Ishikawa (cell line): ENCODE measurements around the gene YIPF2.
A peak's percentile ranks its signal among the peaks of the same experiment; 100 is the strongest.

ENCODE experiments used
- CEBPB ChIP-seq: IDR thresholded peaks from 2 replicates; pipeline ENCODE4 v1.6.1; 2012
- CREB1 ChIP-seq: IDR thresholded peaks from 2 replicates; pipeline ENCODE4 v1.6.1; 2012; ENCODE audit warnings: low read depth
- EGR1 ChIP-seq: IDR thresholded peaks from 2 replicates; pipeline ENCODE4 v1.6.1; 2012
- EP300 ChIP-seq: IDR thresholded peaks from 2 replicates; pipeline ENCODE4 v1.6.1; 2012; ENCODE audit warnings: borderline replicate concordance
- FOXM1 ChIP-seq: IDR thresholded peaks from 2 replicates; pipeline ENCODE4 v1.6.1; 2012; ENCODE audit warnings: low read depth, borderline replicate concordance
- NFIC ChIP-seq: IDR thresholded peaks from 2 replicates; pipeline ENCODE4 v1.6.1; 2012
- RAD21 ChIP-seq: IDR thresholded peaks from 2 replicates; pipeline ENCODE4 v1.6.1; 2012; ENCODE audit warnings: low read depth
- TAF1 ChIP-seq: IDR thresholded peaks from 2 replicates; pipeline ENCODE4 v1.6.1; 2012; ENCODE audit warnings: low read depth, mild to moderate bottlenecking
- TCF12 ChIP-seq: IDR thresholded peaks from 2 replicates; pipeline ENCODE4 v1.6.1; 2012; ENCODE audit warnings: low read depth
- TEAD4 ChIP-seq: IDR thresholded peaks from 2 replicates; pipeline ENCODE4 v1.6.1; 2012
- YY1 ChIP-seq: IDR thresholded peaks from 2 replicates; pipeline ENCODE4 v1.6.1; 2012; ENCODE audit warnings: low read depth
- ZBTB7A ChIP-seq: IDR thresholded peaks from 2 replicates; pipeline ENCODE4 v1.6.1; 2012; ENCODE audit warnings: low read depth
- TF ChIP-seq, protein P1 (sequence below): IDR thresholded peaks from 2 replicates; pipeline ENCODE4 v1.6.1; 2012
- TF ChIP-seq, protein P2 (sequence below): IDR thresholded peaks from 2 replicates; pipeline ENCODE4 v1.6.1; 2012; ENCODE audit warnings: low read depth, mild to moderate bottlenecking
- TF ChIP-seq, protein P3 (sequence below): IDR thresholded peaks from 2 replicates; pipeline ENCODE4 v1.6.1; 2012

Gene YIPF2

DNA sequence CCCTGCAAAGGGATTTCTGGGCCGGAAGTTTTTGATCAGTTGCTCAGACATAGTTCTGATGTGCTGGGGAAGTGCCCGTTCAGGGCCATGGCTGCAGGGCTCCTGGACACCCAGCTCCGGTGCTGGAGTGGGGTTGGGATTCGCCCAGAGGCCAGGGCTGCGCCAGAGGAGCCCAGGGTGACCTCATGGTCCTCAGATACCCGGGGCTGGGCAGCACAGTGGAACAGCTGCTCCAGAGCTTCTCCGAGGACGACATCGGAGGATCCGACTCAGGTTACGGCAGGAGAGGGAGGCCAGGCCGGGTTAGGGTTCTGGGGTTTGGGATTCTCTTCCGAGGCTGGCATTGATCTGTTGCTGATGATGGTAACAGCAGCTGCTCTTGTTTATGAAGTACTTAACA is 36.2 kb downstream of the YIPF2 start:
- TF ChIP-seq NFIC (no peak), TCF12 (no peak), CEBPB (no peak), YY1 (no peak), ZBTB7A (no peak; the same call in 1 of the 2 replicates), FOXM1 (no peak), EP300 (no peak), TEAD4 (no peak), RAD21 (no peak), TAF1 (no peak), CREB1 (no peak), EGR1 (no peak)
- TF ChIP-seq, protein P1, sequence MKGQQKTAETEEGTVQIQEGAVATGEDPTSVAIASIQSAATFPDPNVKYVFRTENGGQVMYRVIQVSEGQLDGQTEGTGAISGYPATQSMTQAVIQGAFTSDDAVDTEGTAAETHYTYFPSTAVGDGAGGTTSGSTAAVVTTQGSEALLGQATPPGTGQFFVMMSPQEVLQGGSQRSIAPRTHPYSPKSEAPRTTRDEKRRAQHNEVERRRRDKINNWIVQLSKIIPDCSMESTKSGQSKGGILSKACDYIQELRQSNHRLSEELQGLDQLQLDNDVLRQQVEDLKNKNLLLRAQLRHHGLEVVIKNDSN = no peak
- TF ChIP-seq, protein P2, sequence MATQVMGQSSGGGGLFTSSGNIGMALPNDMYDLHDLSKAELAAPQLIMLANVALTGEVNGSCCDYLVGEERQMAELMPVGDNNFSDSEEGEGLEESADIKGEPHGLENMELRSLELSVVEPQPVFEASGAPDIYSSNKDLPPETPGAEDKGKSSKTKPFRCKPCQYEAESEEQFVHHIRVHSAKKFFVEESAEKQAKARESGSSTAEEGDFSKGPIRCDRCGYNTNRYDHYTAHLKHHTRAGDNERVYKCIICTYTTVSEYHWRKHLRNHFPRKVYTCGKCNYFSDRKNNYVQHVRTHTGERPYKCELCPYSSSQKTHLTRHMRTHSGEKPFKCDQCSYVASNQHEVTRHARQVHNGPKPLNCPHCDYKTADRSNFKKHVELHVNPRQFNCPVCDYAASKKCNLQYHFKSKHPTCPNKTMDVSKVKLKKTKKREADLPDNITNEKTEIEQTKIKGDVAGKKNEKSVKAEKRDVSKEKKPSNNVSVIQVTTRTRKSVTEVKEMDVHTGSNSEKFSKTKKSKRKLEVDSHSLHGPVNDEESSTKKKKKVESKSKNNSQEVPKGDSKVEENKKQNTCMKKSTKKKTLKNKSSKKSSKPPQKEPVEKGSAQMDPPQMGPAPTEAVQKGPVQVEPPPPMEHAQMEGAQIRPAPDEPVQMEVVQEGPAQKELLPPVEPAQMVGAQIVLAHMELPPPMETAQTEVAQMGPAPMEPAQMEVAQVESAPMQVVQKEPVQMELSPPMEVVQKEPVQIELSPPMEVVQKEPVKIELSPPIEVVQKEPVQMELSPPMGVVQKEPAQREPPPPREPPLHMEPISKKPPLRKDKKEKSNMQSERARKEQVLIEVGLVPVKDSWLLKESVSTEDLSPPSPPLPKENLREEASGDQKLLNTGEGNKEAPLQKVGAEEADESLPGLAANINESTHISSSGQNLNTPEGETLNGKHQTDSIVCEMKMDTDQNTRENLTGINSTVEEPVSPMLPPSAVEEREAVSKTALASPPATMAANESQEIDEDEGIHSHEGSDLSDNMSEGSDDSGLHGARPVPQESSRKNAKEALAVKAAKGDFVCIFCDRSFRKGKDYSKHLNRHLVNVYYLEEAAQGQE = no peak
- TF ChIP-seq, protein P3, sequence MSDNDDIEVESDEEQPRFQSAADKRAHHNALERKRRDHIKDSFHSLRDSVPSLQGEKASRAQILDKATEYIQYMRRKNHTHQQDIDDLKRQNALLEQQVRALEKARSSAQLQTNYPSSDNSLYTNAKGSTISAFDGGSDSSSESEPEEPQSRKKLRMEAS = no peak

DNA sequence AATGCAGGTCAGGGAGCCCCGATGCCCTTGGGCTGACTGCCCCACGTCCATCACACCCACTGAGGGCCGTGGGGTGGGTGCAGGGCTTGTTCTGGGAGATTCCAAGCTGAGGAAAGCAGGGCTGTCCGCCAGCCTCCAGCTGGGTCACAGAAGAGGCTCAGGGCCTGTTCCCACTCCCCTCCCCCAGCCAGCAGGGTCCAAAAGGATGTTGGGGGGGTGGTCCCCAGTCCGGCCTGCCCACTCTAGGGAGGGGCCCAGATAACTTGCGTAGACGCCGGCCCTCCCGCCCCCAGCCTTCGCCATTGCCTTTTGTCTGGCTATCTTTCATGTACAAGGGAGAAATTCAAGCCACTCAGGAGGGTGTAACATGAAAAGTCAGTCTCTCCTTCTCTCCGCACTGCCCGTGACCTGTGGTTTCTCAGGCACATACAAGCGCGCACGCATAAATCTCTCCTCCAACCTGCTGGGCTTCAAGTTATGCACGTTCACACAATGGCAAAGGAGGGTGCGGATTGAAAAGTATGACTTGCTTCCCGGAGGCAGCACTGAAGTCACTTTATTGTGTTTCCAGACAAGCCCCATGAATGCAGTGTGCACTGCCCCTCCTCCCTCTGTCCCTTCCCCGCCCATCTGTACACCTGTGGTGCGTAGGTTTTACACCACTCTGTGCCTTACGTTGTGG is 36.9 kb downstream of the YIPF2 start:
- TF ChIP-seq CREB1 (no peak), TAF1 (no peak; the same call in 1 of the 2 replicates), EP300 (peak; percentile 75; the same call in 1 of the 2 replicates), CEBPB (peak; percentile 19; the same call in 1 of the 2 replicates), TCF12 (peak; percentile 84), EGR1 (no peak; the same call in 1 of the 2 replicates), TEAD4 (peak; percentile 65), RAD21 (no peak), ZBTB7A (peak; percentile 46; the same call in 1 of the 2 replicates), YY1 (no peak), NFIC (peak; percentile 38), FOXM1 (0 out of 2 replicates have a peak, but pooled peaks have one; percentile 29)
- TF ChIP-seq, protein P2 = no peak
- TF ChIP-seq, protein P3 = peak; percentile 86
- TF ChIP-seq, protein P1 = peak; percentile 5; the same call in 1 of the 2 replicates

DNA sequence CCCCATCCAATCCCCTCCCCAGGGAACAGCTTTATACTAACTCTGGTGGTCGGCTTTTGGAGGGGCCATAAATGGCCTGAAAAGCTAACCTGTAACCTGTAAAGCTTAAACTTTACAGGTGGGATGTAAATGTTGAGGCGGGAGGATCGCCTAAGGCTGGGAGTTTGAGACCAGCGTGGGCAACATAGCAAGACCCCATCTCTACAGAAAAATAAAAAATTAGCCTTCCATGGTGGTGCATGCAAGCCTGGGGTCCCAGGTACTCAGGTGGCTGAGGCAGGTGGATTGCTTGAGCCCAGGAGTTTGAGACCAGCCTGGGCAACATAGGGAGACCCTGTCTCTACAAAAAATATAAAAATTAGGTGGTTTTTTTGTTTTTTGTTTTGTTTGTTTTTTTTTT is 38.6 kb downstream of the YIPF2 start:
- TF ChIP-seq, protein P2 = no peak
- TF ChIP-seq TEAD4 (no peak), TAF1 (no peak), ZBTB7A (no peak), RAD21 (no peak), CEBPB (no peak), YY1 (no peak), EGR1 (no peak), FOXM1 (no peak), CREB1 (no peak), EP300 (no peak), NFIC (no peak), TCF12 (no peak)
- TF ChIP-seq, protein P1 = no peak
- TF ChIP-seq, protein P3 = no peak
